HCT116 (cell line): ENCODE results near the gene CLSTN1. TPM values are rescaled to one million over a fixed set of nuclear protein-coding genes. Genes with fewer than 3 reads are reported as not detected.

Source experiments
- ATAC-seq: fragments of 200-7000 bp; cut with Tn5 transposase; 2 replicates; pipeline ENCODE4 v1.9.1; 2020; ENCODE audit warnings: mild to moderate bottlenecking, moderate library complexity
- BruUV-seq: library from RNA; stranded (reverse); fragments of 400-500 nt; replicated peaks from 2 replicates; lab custom pipeline; 2021; lab: Mats Ljungman, UMichigan
- CTCF ChIA-PET: fragments of 300-600 bp; sonication (Branson Sonifier 250); formaldehyde crosslinking; loops from one replicate; lab custom pipeline; 2021; ENCODE audit warnings: antibody characterized with exemption; lab: Charles Lee
- POLR2A ChIA-PET: fragments of 300-600, 350-600 bp; sonication (Branson Sonifier 250); formaldehyde crosslinking; loops from one replicate; lab custom pipeline; 2021; ENCODE audit warnings: antibody characterized with exemption; lab: Charles Lee
- RAD21 ChIA-PET, 2 experiments: fragments of 300-600 bp; sonication (Branson Sonifier 250); formaldehyde crosslinking; loops; one replicate each; lab custom pipeline; 2023; ENCODE audit warnings: low total read pairs in 2 of 2; ENCODE audit not compliant: uncharacterized antibody in 2 of 2, unreplicated experiment in 2 of 2, low non-redundant PET in 1 of 2; lab: Charles Lee
- DNase-seq: peaks from one replicate; pipeline ENCODE4 v3.0.0-alpha.2; 2010; ENCODE audit warnings: low read depth, low spot score
- H2AFZ ChIP-seq: fragments of 200-600 bp; shearing (Covaris generic), sonication (generic); 2 replicates; pipeline ENCODE4 v1.6.1; 2017; ENCODE audit warnings: low read depth, mixed run types, mixed read lengths, antibody characterized with exemption, low read length; ENCODE audit not compliant: poor library complexity, severe bottlenecking
- H3K27ac ChIP-seq: 2 replicates; pipeline ENCODE4 v1.5.1; 2012; ENCODE audit warnings: low read depth, low read length
- H3K27me3 ChIP-seq: fragments of 200-600 bp; sonication (generic); 2 replicates; pipeline ENCODE4 v1.6.1; 2016; ENCODE audit warnings: mixed run types, low read length, mixed read lengths; ENCODE audit not compliant: insufficient read depth
- H3K36me3 ChIP-seq, 2 experiments: fragments of 200-500 bp in 1 of 2; fragments of 200-600 bp in 1 of 2; sonication (Bioruptor generic) in 1 of 2; sonication (generic) in 1 of 2; 2 replicates each; pipeline versions ENCODE4 v1.5.1 to v1.6.1; 2014 to 2016; ENCODE audit warnings: low read length in 2 of 2, inconsistent platforms in 1 of 2, mixed read lengths in 1 of 2, mixed run types in 1 of 2; ENCODE audit not compliant: insufficient read depth in 2 of 2, control insufficient read depth in 1 of 2
- H3K4me1 ChIP-seq, 2 experiments: fragments of 200-600 bp in 1 of 2; sonication (generic) in 1 of 2; 2 replicates each; pipeline versions ENCODE4 v1.5.1 to v1.6.1; 2012 to 2017; ENCODE audit warnings: low read length in 2 of 2, inconsistent platforms in 1 of 2, mild to moderate bottlenecking in 1 of 2, mixed read lengths in 1 of 2, mixed run types in 1 of 2, moderate library complexity in 1 of 2; ENCODE audit not compliant: insufficient read depth in 2 of 2, control insufficient read depth in 1 of 2
- H3K4me2 ChIP-seq: fragments of 200-600 bp; sonication (generic); 2 replicates; pipeline ENCODE4 v1.6.1; 2017; ENCODE audit warnings: mixed run types, low read length, mixed read lengths
- H3K4me3 ChIP-seq, 2 experiments: fragments of 200-600 bp in 1 of 2; sonication (generic) in 1 of 2; replicated peaks in 1 of 2; 2 replicates each; pipeline ENCODE4 v1.5.1; 2011 to 2016; ENCODE audit warnings: low read length in 2 of 2, control low read depth in 1 of 2, low read depth in 1 of 2, mild to moderate bottlenecking in 1 of 2, mixed read lengths in 1 of 2, mixed run types in 1 of 2
- H3K79me2 ChIP-seq: fragments of 200-600 bp; sonication (generic); 2 replicates; pipeline ENCODE4 v1.6.1; 2017; ENCODE audit warnings: mild to moderate bottlenecking, mixed run types, low read length, moderate library complexity, mixed read lengths; ENCODE audit not compliant: insufficient read depth
- H3K9ac ChIP-seq: fragments of 200-600 bp; sonication (generic); 2 replicates; pipeline ENCODE4 v1.6.1; 2016; ENCODE audit warnings: low read length, mixed read lengths
- H3K9me2 ChIP-seq: fragments of 200-600 bp; sonication (generic), shearing (Covaris generic); 2 replicates; pipeline ENCODE4 v1.6.1; 2017; ENCODE audit warnings: mixed run types, mild to moderate bottlenecking, moderate library complexity; ENCODE audit not compliant: insufficient read depth
- H3K9me3 ChIP-seq, 2 experiments: fragments of 200-500 bp in 1 of 2; fragments of 200-600 bp in 1 of 2; sonication (Bioruptor generic) in 1 of 2; sonication (generic) in 1 of 2; 2 replicates each; pipeline ENCODE4 v1.6.1; 2014 to 2017; ENCODE audit warnings: low read length in 2 of 2, mixed read lengths in 2 of 2, inconsistent platforms in 1 of 2, low read depth in 1 of 2, mild to moderate bottlenecking in 1 of 2, mixed run types in 1 of 2, moderate library complexity in 1 of 2; ENCODE audit not compliant: control insufficient read depth in 1 of 2, insufficient read depth in 1 of 2
- H4K20me1 ChIP-seq: fragments of 200-600 bp; sonication (generic), shearing (Covaris generic); 2 replicates; pipeline ENCODE4 v1.6.1; 2017; ENCODE audit warnings: mixed run types, mild to moderate bottlenecking, moderate library complexity; ENCODE audit not compliant: insufficient read depth
- ATF3 ChIP-seq: IDR thresholded peaks from 2 replicates; pipeline ENCODE4 v1.6.1; 2012
- CBX3 ChIP-seq: IDR thresholded peaks from 2 replicates; pipeline ENCODE4 v1.6.1; 2012; ENCODE audit warnings: low read depth
- CTCF ChIP-seq, 3 experiments: fragments of 200-600 bp in 1 of 3; sonication (generic) in 1 of 3; IDR thresholded peaks in 2 of 3; conservative IDR thresholded peaks in 1 of 3; 2 replicates each; pipeline ENCODE4 v1.5.1; 2012 to 2017; ENCODE audit warnings: low read depth in 2 of 3, low read length in 2 of 3, antibody characterized with exemption in 1 of 3, borderline replicate concordance in 1 of 3, control low read depth in 1 of 3, mild to moderate bottlenecking in 1 of 3, mixed read lengths in 1 of 3, mixed run types in 1 of 3, moderate library complexity in 1 of 3; ENCODE audit not compliant: insufficient read depth in 1 of 3
- EGR1 ChIP-seq: IDR thresholded peaks from 2 replicates; pipeline ENCODE4 v1.6.1; 2012; ENCODE audit warnings: low read depth
- ELF1 ChIP-seq: IDR thresholded peaks from 2 replicates; pipeline ENCODE4 v1.6.1; 2012; ENCODE audit warnings: low read depth, borderline replicate concordance
- EZH2 ChIP-seq: fragments of 200-600 bp; sonication (generic); IDR thresholded peaks from 2 replicates; pipeline ENCODE4 v1.6.1; 2017; ENCODE audit warnings: antibody characterized with exemption, mixed run types
- FOSL1 ChIP-seq: IDR thresholded peaks from 2 replicates; pipeline ENCODE4 v1.6.1; 2012; ENCODE audit warnings: low read depth
- MAX ChIP-seq: IDR thresholded peaks from 2 replicates; pipeline ENCODE4 v1.6.1; 2012
- POLR2A ChIP-seq: IDR thresholded peaks from 2 replicates; pipeline ENCODE4 v1.7.0; 2011; ENCODE audit warnings: borderline replicate concordance; ENCODE audit not compliant: insufficient read depth, insufficient read length; ENCODE audit errors: extremely low read depth
- POLR2AphosphoS5 ChIP-seq: IDR thresholded peaks from 2 replicates; pipeline ENCODE4 v1.6.1; 2011; ENCODE audit warnings: mild to moderate bottlenecking, low read depth, low read length, moderate library complexity
- RAD21 ChIP-seq: IDR thresholded peaks from 2 replicates; pipeline ENCODE4 v1.6.1; 2012; ENCODE audit warnings: low read depth, mild to moderate bottlenecking
- REST ChIP-seq: IDR thresholded peaks from 2 replicates; pipeline ENCODE4 v1.6.1; 2012; ENCODE audit warnings: low read depth
- SIN3A ChIP-seq: IDR thresholded peaks from 2 replicates; pipeline ENCODE4 v1.6.1; 2012; ENCODE audit warnings: low read depth
- SP1 ChIP-seq: IDR thresholded peaks from 2 replicates; pipeline ENCODE4 v1.6.1; 2012; ENCODE audit warnings: low read depth
- SRF ChIP-seq: IDR thresholded peaks from 2 replicates; pipeline ENCODE4 v1.6.1; 2012; ENCODE audit warnings: low read depth
- TCF7L2 ChIP-seq: IDR thresholded peaks from 2 replicates; pipeline ENCODE4 v1.7.0; 2011; ENCODE audit warnings: borderline replicate concordance, inconsistent platforms; ENCODE audit not compliant: insufficient read depth, insufficient read length; ENCODE audit errors: extremely low read depth
- ZBTB33 ChIP-seq: IDR thresholded peaks from 2 replicates; pipeline ENCODE4 v1.6.1; 2011; ENCODE audit warnings: mild to moderate bottlenecking, low read length, moderate library complexity; ENCODE audit not compliant: insufficient replicate concordance; ENCODE audit errors: extremely low read depth
- ZFX ChIP-seq: fragments of 450-650 bp; IDR thresholded peaks from 2 replicates; pipeline ENCODE4 v1.6.1; 2017
- ZNF274 ChIP-seq: fragments of 200-500 bp; sonication (Bioruptor generic); IDR thresholded peaks from 2 replicates; pipeline ENCODE4 v1.6.1; 2014; ENCODE audit warnings: mild to moderate bottlenecking, low read depth, low read length, inconsistent platforms
- intact Hi-C: fragments of 100-400 bp; cut with micrococcal nuclease; formaldehyde crosslinking; loops from 2 replicates; pipeline ENCODE4 v1.10.0; 2022
- total RNA-seq: library from RNA; stranded (reverse); gene quantifications from one replicate; pipeline ENCODE4 v1.2.1, GENCODE V29; 2021; ENCODE audit not compliant: unreplicated experiment

CLSTN1 gene
- total RNA-seq, 1 experiment from 2014 or later, result 113 TPM

GRCh38 chr1:9841460-9841859 lies 17.7 kb upstream of the CLSTN1 start:
- POLR2A ChIA-PET, result interaction anchor here (1.4 kb wide), 1 partner anchor 9 kb away, joined by 4 read pairs; no protein-coding TSS in a partner anchor
- TF ChIP-seq SIN3A, result no peak
- TF ChIP-seq ZFX, result no peak
- no peak for TF ChIP-seq POLR2A
- no peak for TF ChIP-seq POLR2AphosphoS5
- no peak for TF ChIP-seq MAX
- no peak for TF ChIP-seq CTCF (IDR thresholded peaks at IDR 0.05 in 2 of 3, conservative IDR thresholded peaks at IDR 0.05 in 1 of 3; ENCODE audit: borderline replicate concordance in 1 of 3, insufficient read depth in 1 of 3, low read depth in 2 of 3, low read length in 2 of 3)
- TF ChIP-seq SRF, result no peak
- no peak for TF ChIP-seq SP1
- TF ChIP-seq EGR1, result no peak
- no peak for TF ChIP-seq RAD21
- TF ChIP-seq ZNF274, result no peak
- TF ChIP-seq ELF1, result no peak
- no peak for TF ChIP-seq TCF7L2
- TF ChIP-seq ATF3, result no peak
- no peak for TF ChIP-seq CBX3
- no peak for TF ChIP-seq FOSL1
- no peak for TF ChIP-seq REST
- TF ChIP-seq ZBTB33, result no peak
- TF ChIP-seq EZH2, result no peak
- DNase-seq, result no peak

More at GRCh38 chr1:9841460-9841859, 17.7 kb upstream of the CLSTN1 start:
- Histone ChIP-seq H3K27me3 (no peaks in the 10 kb centered on the region), H3K4me3 (no peak overlapping the region), H3K79me2 (no peaks in the 10 kb centered on the region), H3K9ac (no peak overlapping the region), H3K9me2 (no peaks in the 10 kb centered on the region), H3K4me1 (peaks cover 3 to 7% of the 10 kb centered on the region in 2 experiments), H3K27ac (no peak overlapping the region), H3K4me2 (no peak overlapping the region), H2AFZ (no peak overlapping the region), H3K9me3 (no peaks in the 10 kb centered on the region; a peak in 1 of 4 replicates), H4K20me1 (no peaks in the 10 kb centered on the region), H3K36me3 (no peaks in the 10 kb centered on the region)
- BruUV-seq, result no TSS peak
- intact Hi-C loops, result no loop called here
- ChIA-PET CTCF (no interaction called here), RAD21 (no interaction called here)
- no peak for ATAC-seq
